H1 (cell line): ENCODE data around the gene TNFSF15. TPM values are rescaled to one million over a fixed set of nuclear protein-coding genes. Genes with fewer than 3 reads are reported as not detected.

Source experiments
- CTCF ChIA-PET: fragments of 300-600 bp; sonication (Branson Sonifier 250); formaldehyde crosslinking; loops from one replicate; lab custom pipeline; 2021; ENCODE audit not compliant: partially characterized antibody; lab: Charles Lee
- POLR2A ChIA-PET: fragments of 300-600 bp; sonication (Branson Sonifier 250); formaldehyde crosslinking; loops from one replicate; lab custom pipeline; 2021; ENCODE audit warnings: inconsistent platforms; ENCODE audit not compliant: partially characterized antibody; lab: Charles Lee
- DNase-seq, 2 experiments: peaks; one replicate each; pipeline versions ENCODE4 v3.0.0 to v3.0.0-alpha.2; 2010 to 2022; ENCODE audit warnings: low spot score in 2 of 2, low read depth in 1 of 2, mixed read lengths in 1 of 2
- FAIRE-seq: peaks from 2 replicates; lab custom pipeline; 2011; peaks lifted over from hg19 to GRCh38; lab: Jason Lieb, UNC
- H2AFZ ChIP-seq: 2 replicates; pipeline ENCODE4 v1.8.1; 2012; ENCODE audit warnings: low read length, inconsistent platforms
- H2AK5ac ChIP-seq: 2 replicates; pipeline ENCODE4 v1.6.1; 2013; ENCODE audit warnings: low read depth, low read length
- H2BK120ac ChIP-seq: replicated peaks from 2 replicates; pipeline ENCODE3; 2013; ENCODE audit warnings: low read depth, low read length, inconsistent platforms
- H2BK12ac ChIP-seq: 2 replicates; pipeline ENCODE4 v1.6.1; 2013; ENCODE audit warnings: low read depth, low read length
- H2BK15ac ChIP-seq: 2 replicates; pipeline ENCODE4 v1.6.1; 2013; ENCODE audit warnings: low read length
- H2BK20ac ChIP-seq: 2 replicates; pipeline ENCODE4 v1.6.1; 2013; ENCODE audit warnings: low read length
- H2BK5ac ChIP-seq: 2 replicates; pipeline ENCODE4 v1.6.1; 2013; ENCODE audit warnings: low read depth, low read length
- H3K14ac ChIP-seq: 2 replicates; pipeline ENCODE4 v1.6.1; 2013; ENCODE audit warnings: inconsistent platforms; ENCODE audit not compliant: insufficient read length
- H3K18ac ChIP-seq: 2 replicates; pipeline ENCODE4 v1.6.1; 2013; ENCODE audit warnings: low read length; ENCODE audit errors: extremely low read depth
- H3K23ac ChIP-seq: 2 replicates; pipeline ENCODE4 v1.6.1; 2013; ENCODE audit warnings: inconsistent platforms; ENCODE audit not compliant: insufficient read length
- H3K23me2 ChIP-seq: 2 replicates; pipeline ENCODE4 v1.6.1; 2013; ENCODE audit warnings: low read depth, low read length
- H3K27ac ChIP-seq: 2 replicates; pipeline ENCODE4 v1.6.1; 2011; ENCODE audit warnings: low read depth, low read length, inconsistent platforms
- H3K27me3 ChIP-seq, 4 experiments: replicated peaks in 1 of 4; 1 replicate in 1 of 4; 2 replicates in 3 of 4; pipeline versions ENCODE4 v1.6.1 to v1.8.1; 2011 to 2013; ENCODE audit warnings: low read length in 3 of 4, mild to moderate bottlenecking in 3 of 4, inconsistent platforms in 2 of 4, mixed read lengths in 2 of 4, moderate library complexity in 1 of 4; ENCODE audit not compliant: control insufficient read depth in 3 of 4, insufficient read depth in 3 of 4; ENCODE audit errors: extremely low read depth in 1 of 4
- H3K36me3 ChIP-seq, 4 experiments: 2 replicates each; pipeline versions ENCODE4 v1.6.1 to v1.8.1; 2011 to 2013; ENCODE audit warnings: mild to moderate bottlenecking in 4 of 4, low read length in 3 of 4, moderate library complexity in 2 of 4, control low read depth in 1 of 4, inconsistent platforms in 1 of 4; ENCODE audit not compliant: insufficient read depth in 4 of 4, control insufficient read depth in 2 of 4
- H3K4ac ChIP-seq: replicated peaks from 2 replicates; pipeline ENCODE3; 2013; ENCODE audit warnings: low read length, low read depth, mixed read lengths, inconsistent platforms; ENCODE audit not compliant: insufficient read length
- H3K4me1 ChIP-seq, 4 experiments: replicated peaks in 1 of 4; 1 replicate in 1 of 4; 2 replicates in 3 of 4; pipeline versions ENCODE4 v1.6.1 to v1.8.1; 2011 to 2013; ENCODE audit warnings: low read length in 3 of 4, inconsistent platforms in 2 of 4, mixed read lengths in 1 of 4; ENCODE audit not compliant: insufficient read depth in 4 of 4, control insufficient read depth in 3 of 4
- H3K4me2 ChIP-seq, 2 experiments: 2 replicates each; pipeline versions ENCODE4 v1.6.1 to v1.8.1; 2011 to 2013; ENCODE audit warnings: low read depth in 2 of 2, low read length in 2 of 2, control low read depth in 1 of 2, inconsistent platforms in 1 of 2, mild to moderate bottlenecking in 1 of 2; ENCODE audit not compliant: insufficient read depth in 1 of 2
- H3K4me3 ChIP-seq, 4 experiments: fragments of 200-600, 300-600 bp in 1 of 4; sonication (generic), shearing (Covaris generic), sonication (Bioruptor Twin) in 1 of 4; 2 replicates each; pipeline versions ENCODE4 v1.5.1 to v1.8.1; 2011 to 2016; ENCODE audit warnings: low read length in 4 of 4, low read depth in 3 of 4, control low read depth in 2 of 4, inconsistent platforms in 2 of 4, mild to moderate bottlenecking in 2 of 4, mixed read lengths in 1 of 4, moderate library complexity in 1 of 4; ENCODE audit not compliant: insufficient read depth in 2 of 4; ENCODE audit errors: extremely low read depth in 1 of 4
- H3K56ac ChIP-seq: replicated peaks from 2 replicates; pipeline ENCODE3; 2013; ENCODE audit warnings: low read depth, mild to moderate bottlenecking, mixed read lengths, low read length, inconsistent platforms; ENCODE audit not compliant: insufficient read length
- H3K79me1 ChIP-seq: 2 replicates; pipeline ENCODE4 v1.6.1; 2013; ENCODE audit warnings: low read depth, low read length, control low read depth
- H3K79me2 ChIP-seq, 2 experiments: 2 replicates each; pipeline versions ENCODE4 v1.6.1 to v1.8.1; 2012 to 2013; ENCODE audit warnings: low read length in 2 of 2, mild to moderate bottlenecking in 2 of 2, inconsistent platforms in 1 of 2; ENCODE audit not compliant: insufficient read depth in 2 of 2, control insufficient read depth in 1 of 2
- H3K9ac ChIP-seq, 4 experiments: replicated peaks in 1 of 4; 1 replicate in 1 of 4; 2 replicates in 3 of 4; pipeline versions ENCODE4 v1.6.1 to v1.8.1; 2011 to 2013; ENCODE audit warnings: low read depth in 3 of 4, low read length in 3 of 4, control low read depth in 2 of 4, mild to moderate bottlenecking in 2 of 4, moderate library complexity in 2 of 4, inconsistent platforms in 1 of 4; ENCODE audit errors: extremely low read depth in 1 of 4
- H3K9me3 ChIP-seq, 2 experiments: 2 replicates each; pipeline versions ENCODE4 v1.6.1 to v1.8.1; 2012 to 2013; ENCODE audit warnings: mild to moderate bottlenecking in 2 of 2, moderate library complexity in 2 of 2, control low read depth in 1 of 2, inconsistent platforms in 1 of 2, low read depth in 1 of 2, low read length in 1 of 2, mixed read lengths in 1 of 2; ENCODE audit not compliant: insufficient read depth in 2 of 2
- H4K20me1 ChIP-seq, 2 experiments: replicated peaks in 1 of 2; 2 replicates each; pipeline versions ENCODE3 to v1.8.1; 2011 to 2013; ENCODE audit warnings: inconsistent platforms in 2 of 2, low read length in 2 of 2, mild to moderate bottlenecking in 1 of 2; ENCODE audit not compliant: insufficient read depth in 2 of 2, control insufficient read depth in 1 of 2
- H4K5ac ChIP-seq: 2 replicates; pipeline ENCODE4 v1.6.1; 2013; ENCODE audit warnings: low read length, low read depth, mixed read lengths, inconsistent platforms; ENCODE audit not compliant: insufficient read length
- H4K8ac ChIP-seq: 2 replicates; pipeline ENCODE4 v1.8.0; 2013; ENCODE audit warnings: mild to moderate bottlenecking, moderate library complexity, low read length, inconsistent platforms; ENCODE audit not compliant: insufficient read depth; ENCODE audit errors: extremely low read depth
- H4K91ac ChIP-seq: replicated peaks from 2 replicates; pipeline ENCODE3; 2013; ENCODE audit warnings: low read length, mixed read lengths, inconsistent platforms; ENCODE audit not compliant: insufficient read length
- BCL11A ChIP-seq, 2 experiments: IDR thresholded peaks; one replicate each; pipeline ENCODE4 v1.6.1; 2011; ENCODE audit warnings: low read depth in 2 of 2, low read length in 2 of 2, mild to moderate bottlenecking in 2 of 2
- CREB1 ChIP-seq: IDR thresholded peaks from 2 replicates; pipeline ENCODE4 v1.6.1; 2012; ENCODE audit warnings: inconsistent platforms
- FOSL1 ChIP-seq: IDR thresholded peaks from 2 replicates; pipeline ENCODE4 v1.6.1; 2011; ENCODE audit warnings: mild to moderate bottlenecking, low read depth, low read length, moderate library complexity; ENCODE audit not compliant: insufficient read depth
- KDM5A ChIP-seq: fragments of 200-600 bp; IDR thresholded peaks from 2 replicates; pipeline ENCODE4 v1.7.1; 2012; ENCODE audit warnings: mild to moderate bottlenecking, low read length, inconsistent platforms, mixed read lengths
- PHF8 ChIP-seq: fragments of 200-600 bp; sonication (generic); conservative IDR thresholded peaks from 2 replicates; pipeline ENCODE4 v1.7.1; 2012; ENCODE audit warnings: low read depth, mild to moderate bottlenecking, inconsistent platforms, low read length, moderate library complexity
- RXRA ChIP-seq: IDR thresholded peaks from 2 replicates; pipeline ENCODE4 v1.6.1; 2011; ENCODE audit warnings: low read depth, mild to moderate bottlenecking, low read length, moderate library complexity; ENCODE audit not compliant: insufficient read depth
- SRF ChIP-seq: IDR thresholded peaks from 2 replicates; pipeline ENCODE4 v1.6.1; 2011; ENCODE audit warnings: mild to moderate bottlenecking, low read depth, low read length, moderate library complexity
- YY1 ChIP-seq: IDR thresholded peaks from 2 replicates; pipeline ENCODE4 v1.6.1; 2011; ENCODE audit warnings: low read depth, mild to moderate bottlenecking, low read length
- whole genome bisulfite sequencing, 2 experiments: shearing (Covaris generic) in 1 of 2; methylation state at CpG; one replicate each; pipeline versions ENCODE4 v1.1.6 to v1.1.7; 2013 to 2015; ENCODE audit warnings: low lambda C conversion rate in 2 of 2, mixed read lengths in 2 of 2, inconsistent platforms in 1 of 2, low coverage in 1 of 2, missing lambda C conversion rate in 1 of 2; ENCODE audit not compliant: insufficient replicate concordance in 2 of 2, insufficient coverage in 1 of 2, insufficient read length in 1 of 2; ENCODE audit errors: extremely low coverage in 1 of 2, missing lambda C conversion rate in 1 of 2; 5-methylcytosine and 5-hydroxymethylcytosine counted together
- polyA plus RNA-seq, 7 experiments: library from polyadenylated mRNA; depleted of rRNA in 3 of 7; stranded (reverse) in 5 of 7; unstranded in 2 of 7; fragments of >200 nt in 5 of 7; fragments of 200-250 nt in 2 of 7; gene quantifications; 1 replicate in 5 of 7; 2 replicates in 1 of 7; 4 replicates in 1 of 7; pipeline versions ENCODE4 v1.2.1 to v1.2.3, GENCODE V29; 2011 to 2013; ENCODE audit warnings: missing spikeins in 2 of 7, mixed read lengths in 2 of 7
- total RNA-seq: library from RNA; stranded (reverse); fragmentation: NEBNext Ultra II Directional; extraction: Animal tissue kit (Norgen Biotek cat#: 25700); gene quantifications from 2 replicates; pipeline ENCODE4 v1.2.1, GENCODE V29; 2021

The TNFSF15 gene
- total and polyA plus RNA-seq, 2 of the 8 experiments (the other 6 are each of a cell fraction or from before 2014, with no cell fraction given), result 0.09 to 0.17 TPM

GRCh38 chr9:114787214-114787613 lies 18.6 kb downstream of the TNFSF15 start:
- H3K18ac ChIP-seq, result no peak overlapping the region
- no peak overlapping the region for H2BK15ac ChIP-seq
- H3K4me3 ChIP-seq, result no peak overlapping the region
- H2BK12ac ChIP-seq, result no peak overlapping the region
- ChIA-PET POLR2A (no interaction called here), CTCF (interaction anchor here (0.9 to 1.3 kb wide), 2 partner anchors 8 to 120 kb away, joined by 3 read pairs; no protein-coding TSS in a partner anchor)
- no peak overlapping the region for H2BK120ac ChIP-seq
- no peak overlapping the region for H3K4ac ChIP-seq
- no peak for TF ChIP-seq CREB1
- TF ChIP-seq FOSL1, result no peak
- TF ChIP-seq PHF8, result no peak
- no peak for TF ChIP-seq BCL11A (IDR thresholded peaks at IDR 0.05; ENCODE audit: low read depth in 2 of 2, low read length in 2 of 2)
- no peak for TF ChIP-seq RXRA
- no peak for TF ChIP-seq SRF
- TF ChIP-seq YY1, result no peak
- no peak for TF ChIP-seq KDM5A
- no peak overlapping the region for H2BK20ac ChIP-seq
- no peak overlapping the region for H4K8ac ChIP-seq
- no peak overlapping the region for H2AFZ ChIP-seq
- H3K56ac ChIP-seq, result no peak overlapping the region
- no peak overlapping the region for H3K4me2 ChIP-seq
- WGBS, 2 experiments, result 88% methylated on average over 2 of the region's 2 CpGs; no CpG with 5 or more reads in 1 of the 2 experiments
- no peak overlapping the region for H3K9ac ChIP-seq
- H3K23ac ChIP-seq, result no peak overlapping the region
- no peaks in the 10 kb centered on the region for H4K20me1 ChIP-seq
- no peaks in the 10 kb centered on the region for H3K79me2 ChIP-seq
- H3K27me3 ChIP-seq, result no peaks in the 10 kb centered on the region
- H4K91ac ChIP-seq, result no peak overlapping the region
- no peak overlapping the region for H3K14ac ChIP-seq
- no peaks in the 10 kb centered on the region for H3K23me2 ChIP-seq
- no peak overlapping the region for H4K5ac ChIP-seq
- FAIRE-seq (no peak), DNase-seq (no peak)
- no peaks in the 10 kb centered on the region for H3K4me1 ChIP-seq
- no peaks in the 10 kb centered on the region for H3K9me3 ChIP-seq
- no peaks in the 10 kb centered on the region for H3K36me3 ChIP-seq
- no peak overlapping the region for H2AK5ac ChIP-seq
- no peak overlapping the region for H3K27ac ChIP-seq
- H3K79me1 ChIP-seq, result no peaks in the 10 kb centered on the region
- no peak overlapping the region for H2BK5ac ChIP-seq
